Mucosa of rectum (tissue), 2 donors: ENCODE results near the gene PHLDA1.

Experiments
- H3K27ac ChIP-seq, 2 donors: one replicate each; pipeline ENCODE4 v1.7.0; 2013; ENCODE audit warnings: inconsistent platforms in 2 of 2, low read depth in 2 of 2, low read length in 2 of 2
- H3K27me3 ChIP-seq, 2 donors: one replicate each; pipeline ENCODE4 v1.7.0; 2013; ENCODE audit warnings: low read length in 2 of 2; ENCODE audit not compliant: control insufficient read depth in 2 of 2, insufficient read depth in 2 of 2
- H3K36me3 ChIP-seq, 2 donors: one replicate each; pipeline ENCODE4 v1.7.0; 2013; ENCODE audit warnings: low read length in 2 of 2; ENCODE audit not compliant: control insufficient read depth in 2 of 2, insufficient read depth in 2 of 2
- H3K4me1 ChIP-seq, 2 donors: one replicate each; pipeline ENCODE4 v1.7.0; 2013; ENCODE audit warnings: low read length in 2 of 2, mild to moderate bottlenecking in 1 of 2; ENCODE audit not compliant: control insufficient read depth in 2 of 2, insufficient read depth in 2 of 2
- H3K4me3 ChIP-seq, 2 donors: one replicate each; pipeline ENCODE4 v1.7.0; 2013; ENCODE audit warnings: low read length in 2 of 2
- H3K9ac ChIP-seq, 2 donors: one replicate each; pipeline ENCODE4 v1.7.0; 2013; ENCODE audit warnings: low read length in 2 of 2, low read depth in 1 of 2, mild to moderate bottlenecking in 1 of 2
- H3K9me3 ChIP-seq, 2 donors: one replicate each; pipeline ENCODE4 v1.7.0; 2013; ENCODE audit warnings: low read length in 2 of 2; ENCODE audit not compliant: control insufficient read depth in 2 of 2
- donor health status: healthy.
- donor health status: Normal muscosa, but diverticular disease.

Gene PHLDA1

GRCh38 chr12:76020281-76020680 lies 11.3 kb downstream of the PHLDA1 start:
- Histone ChIP-seq H3K27ac (peak overlapping the region; percentile 30 to 79), H3K9me3 (no peaks in the 10 kb centered on the region), H3K36me3 (no peaks in the 10 kb centered on the region), H3K4me1 (peaks cover 0 to 3% of the 10 kb centered on the region in 2 donors), H3K9ac (no peak overlapping the region), H3K4me3 (no peak overlapping the region), H3K27me3 (no peaks in the 10 kb centered on the region)

GRCh38 chr12:76018672-76019071 lies 12.9 kb downstream of the PHLDA1 start:
- Histone ChIP-seq H3K36me3 (no peaks in the 10 kb centered on the region), H3K9ac (no peak overlapping the region), H3K27me3 (no peaks in the 10 kb centered on the region), H3K27ac (no peak overlapping the region), H3K4me1 (peaks cover 0 to 3% of the 10 kb centered on the region in 2 donors), H3K4me3 (no peak overlapping the region), H3K9me3 (no peaks in the 10 kb centered on the region)

- no peak overlapping the region for H3K27ac ChIP-seq
- no peaks in the 10 kb centered on the region for H3K9me3 ChIP-seq
- peaks cover 0 to 3% of the 10 kb centered on the region in 2 donors for H3K4me1 ChIP-seq
- H3K9ac ChIP-seq: no peak overlapping the region
- H3K36me3 ChIP-seq: no peaks in the 10 kb centered on the region
- H3K4me3 ChIP-seq: no peak overlapping the region
- no peaks in the 10 kb centered on the region for H3K27me3 ChIP-seq
Observed at GRCh38 chr12:76018111-76018510, 13.5 kb downstream of the PHLDA1 start.

- no peak overlapping the region for H3K4me3 ChIP-seq
- H3K4me1 ChIP-seq: no peaks in the 10 kb centered on the region
- H3K9ac ChIP-seq: no peak overlapping the region
- no peaks in the 10 kb centered on the region for H3K36me3 ChIP-seq
- H3K27me3 ChIP-seq: no peaks in the 10 kb centered on the region
- H3K9me3 ChIP-seq: no peaks in the 10 kb centered on the region
- H3K27ac ChIP-seq: no peak overlapping the region
Observed at GRCh38 chr12:76014007-76014406, 17.6 kb downstream of the PHLDA1 start.

- Histone ChIP-seq H3K4me1 (no peaks in the 10 kb centered on the region), H3K36me3 (no peaks in the 10 kb centered on the region), H3K4me3 (no peak overlapping the region), H3K27ac (no peak overlapping the region), H3K9me3 (no peaks in the 10 kb centered on the region), H3K27me3 (no peaks in the 10 kb centered on the region), H3K9ac (no peak overlapping the region)
Observed at GRCh38 chr12:76013603-76014002, 18.0 kb downstream of the PHLDA1 start.

- no peak overlapping the region for H3K27ac ChIP-seq
- no peaks in the 10 kb centered on the region for H3K4me1 ChIP-seq
- no peaks in the 10 kb centered on the region for H3K9me3 ChIP-seq
- H3K27me3 ChIP-seq: no peaks in the 10 kb centered on the region
- no peak overlapping the region for H3K9ac ChIP-seq
- no peaks in the 10 kb centered on the region for H3K36me3 ChIP-seq
- H3K4me3 ChIP-seq: no peak overlapping the region
Observed at GRCh38 chr12:76012644-76013043, 18.9 kb downstream of the PHLDA1 start.

- Histone ChIP-seq H3K4me1 (no peaks in the 10 kb centered on the region), H3K4me3 (no peak overlapping the region), H3K9me3 (no peaks in the 10 kb centered on the region), H3K9ac (no peak overlapping the region), H3K27me3 (no peaks in the 10 kb centered on the region), H3K27ac (no peak overlapping the region), H3K36me3 (no peaks in the 10 kb centered on the region)
Observed at GRCh38 chr12:76010732-76011458, 20.7 kb downstream of the PHLDA1 start.

GRCh38 chr12:76008428-76008827 lies 23.1 kb downstream of the PHLDA1 start:
- no peaks in the 10 kb centered on the region for H3K4me1 ChIP-seq
- H3K27ac ChIP-seq: no peak overlapping the region
- no peaks in the 10 kb centered on the region for H3K9me3 ChIP-seq
- H3K36me3 ChIP-seq: no peaks in the 10 kb centered on the region
- H3K27me3 ChIP-seq: no peaks in the 10 kb centered on the region
- no peak overlapping the region for H3K4me3 ChIP-seq
- H3K9ac ChIP-seq: no peak overlapping the region

GRCh38 chr12:76007640-76008039 lies 23.9 kb downstream of the PHLDA1 start:
- H3K36me3 ChIP-seq: no peaks in the 10 kb centered on the region
- no peaks in the 10 kb centered on the region for H3K4me1 ChIP-seq
- no peak overlapping the region for H3K4me3 ChIP-seq
- H3K27me3 ChIP-seq: no peaks in the 10 kb centered on the region
- no peaks in the 10 kb centered on the region for H3K9me3 ChIP-seq
- no peak overlapping the region for H3K9ac ChIP-seq
- H3K27ac ChIP-seq: no peak overlapping the region

- Histone ChIP-seq H3K9ac (no peak overlapping the region), H3K27me3 (no peaks in the 10 kb centered on the region), H3K4me1 (no peaks in the 10 kb centered on the region), H3K27ac (no peak overlapping the region), H3K36me3 (no peaks in the 10 kb centered on the region), H3K9me3 (no peaks in the 10 kb centered on the region), H3K4me3 (no peak overlapping the region)
Observed at GRCh38 chr12:76006028-76006925, 25.3 kb downstream of the PHLDA1 start.
